Measurements from ENCODE around the gene TP73. TPM values are rescaled to one million over a fixed set of nuclear protein-coding genes. Genes with fewer than 3 reads are reported as not detected.

Gene TP73
- total RNA-seq, 1 donor from 2014 or later, result 1.4 TPM

GRCh38 chr1:3780901-3781300 is 128.6 kb downstream of the TP73 start:
- Mint-ChIP-seq H3K9me3 (no peaks in the 10 kb centered on the region), H3K36me3 (ENCODE audit: low read depth) (peaks cover 33% of the 10 kb centered on the region), H3K4me1 (ENCODE audit: low read depth) (peaks cover under 1% of the 10 kb centered on the region), H3K27me3 (ENCODE audit: insufficient read depth) (no peaks in the 10 kb centered on the region), H3K27ac (no peak overlapping the region), H3K4me3 (no peak overlapping the region)
- intact Hi-C loops (cut with micrococcal nuclease), result no loop called here
- DNase-seq (ENCODE audit: low spot score), result no peak

- H3K36me3 Mint-ChIP-seq (ENCODE audit: low read depth), result peaks cover 44% of the 10 kb centered on the region
- intact Hi-C loops (cut with micrococcal nuclease), result no loop called here
- H3K27ac Mint-ChIP-seq, result no peak overlapping the region
Measured at GRCh38 chr1:3783651-3784474, 131.5 kb downstream of the TP73 start.

GRCh38 chr1:3785045-3785444 is 132.7 kb downstream of the TP73 start:
- peaks cover 15% of the 10 kb centered on the region for H3K4me1 Mint-ChIP-seq (ENCODE audit: low read depth)
- H3K27ac Mint-ChIP-seq, result no peak overlapping the region
- intact Hi-C loops (cut with micrococcal nuclease), result no loop called here
- H3K27me3 Mint-ChIP-seq (ENCODE audit: insufficient read depth), result no peaks in the 10 kb centered on the region
- H3K36me3 Mint-ChIP-seq (ENCODE audit: low read depth), result peaks cover 40% of the 10 kb centered on the region
- no peaks in the 10 kb centered on the region for H3K9me3 Mint-ChIP-seq
- no peak for DNase-seq (ENCODE audit: low spot score)
- H3K4me3 Mint-ChIP-seq, result no peak overlapping the region

More at GRCh38 chr1:3783651-3784474, 131.5 kb downstream of the TP73 start:
- Mint-ChIP-seq H3K9me3 (no peaks in the 10 kb centered on the region), H3K4me3 (no peak overlapping the region), H3K27me3 (ENCODE audit: insufficient read depth) (no peaks in the 10 kb centered on the region), H3K4me1 (ENCODE audit: low read depth) (peaks cover 15% of the 10 kb centered on the region)
- no peak for DNase-seq (ENCODE audit: low spot score)

- intact Hi-C loops (cut with micrococcal nuclease), result no loop called here
- H3K4me3 Mint-ChIP-seq, result no peak overlapping the region
- no peak overlapping the region for H3K27ac Mint-ChIP-seq
- no peaks in the 10 kb centered on the region for H3K27me3 Mint-ChIP-seq (ENCODE audit: insufficient read depth)
- no peaks in the 10 kb centered on the region for H3K9me3 Mint-ChIP-seq
- H3K36me3 Mint-ChIP-seq (ENCODE audit: low read depth), result peaks cover 38% of the 10 kb centered on the region
- peaks cover 15% of the 10 kb centered on the region for H3K4me1 Mint-ChIP-seq (ENCODE audit: low read depth)
- DNase-seq (ENCODE audit: low spot score), result no peak
Measured at GRCh38 chr1:3785456-3786157, 133.3 kb downstream of the TP73 start.

Other genes with a start within 250 kb of the TP73 start
- gene ARHGEF16, start 197.9 kb upstream of the TP73 start, total RNA-seq, result not detected in 2 replicates
- gene MEGF6, start 41.0 kb upstream of the TP73 start, total RNA-seq, result 1.2 and 2.1 TPM in 2 replicates
- 10.3 and 12.5 TPM in 2 replicates for gene TPRG1L, start 27.5 kb upstream of the TP73 start, total RNA-seq
- 44.9 and 45.5 TPM in 2 replicates for gene WRAP73, start 2.4 kb upstream of the TP73 start, total RNA-seq
- gene CCDC27, start 99.9 kb downstream of the TP73 start, total RNA-seq, result not detected in 2 replicates
- 1.0 and 1.2 TPM in 2 replicates for gene SMIM1, start 120.2 kb downstream of the TP73 start, total RNA-seq
- gene LRRC47, start 144.0 kb downstream of the TP73 start, total RNA-seq, result 45.2 and 50.1 TPM in 2 replicates
- 43.4 and 55.5 TPM in 2 replicates for gene CEP104, start 204.7 kb downstream of the TP73 start, total RNA-seq
- 13.7 and 15.8 TPM in 2 replicates for gene DFFB, start 205.0 kb downstream of the TP73 start, total RNA-seq
- gene C1orf174, start 247.8 kb downstream of the TP73 start, total RNA-seq, result 45.1 TPM in 2 replicates